H1 (cell line): ENCODE results near the gene ERP29. TPM values are rescaled to one million over a fixed set of nuclear protein-coding genes. Genes with fewer than 3 reads are reported as not detected.

Source experiments
- CTCF ChIA-PET: fragments of 300-600 bp; sonication (Branson Sonifier 250); formaldehyde crosslinking; loops from one replicate; lab custom pipeline; 2021; ENCODE audit not compliant: partially characterized antibody; lab: Charles Lee
- POLR2A ChIA-PET: fragments of 300-600 bp; sonication (Branson Sonifier 250); formaldehyde crosslinking; loops from one replicate; lab custom pipeline; 2021; ENCODE audit warnings: inconsistent platforms; ENCODE audit not compliant: partially characterized antibody; lab: Charles Lee
- DNase-seq, 2 experiments: peaks; one replicate each; pipeline versions ENCODE4 v3.0.0 to v3.0.0-alpha.2; 2010 to 2022; ENCODE audit warnings: low spot score in 2 of 2, low read depth in 1 of 2, mixed read lengths in 1 of 2
- FAIRE-seq: peaks from 2 replicates; lab custom pipeline; 2011; peaks lifted over from hg19 to GRCh38; lab: Jason Lieb, UNC
- H2AFZ ChIP-seq: 2 replicates; pipeline ENCODE4 v1.8.1; 2012; ENCODE audit warnings: low read length, inconsistent platforms
- H2AK5ac ChIP-seq: 2 replicates; pipeline ENCODE4 v1.6.1; 2013; ENCODE audit warnings: low read depth, low read length
- H2BK120ac ChIP-seq: replicated peaks from 2 replicates; pipeline ENCODE3; 2013; ENCODE audit warnings: low read depth, low read length, inconsistent platforms
- H2BK12ac ChIP-seq: 2 replicates; pipeline ENCODE4 v1.6.1; 2013; ENCODE audit warnings: low read depth, low read length
- H2BK15ac ChIP-seq: 2 replicates; pipeline ENCODE4 v1.6.1; 2013; ENCODE audit warnings: low read length
- H2BK20ac ChIP-seq: 2 replicates; pipeline ENCODE4 v1.6.1; 2013; ENCODE audit warnings: low read length
- H2BK5ac ChIP-seq: 2 replicates; pipeline ENCODE4 v1.6.1; 2013; ENCODE audit warnings: low read depth, low read length
- H3K14ac ChIP-seq: 2 replicates; pipeline ENCODE4 v1.6.1; 2013; ENCODE audit warnings: inconsistent platforms; ENCODE audit not compliant: insufficient read length
- H3K18ac ChIP-seq: 2 replicates; pipeline ENCODE4 v1.6.1; 2013; ENCODE audit warnings: low read length; ENCODE audit errors: extremely low read depth
- H3K23ac ChIP-seq: 2 replicates; pipeline ENCODE4 v1.6.1; 2013; ENCODE audit warnings: inconsistent platforms; ENCODE audit not compliant: insufficient read length
- H3K23me2 ChIP-seq: 2 replicates; pipeline ENCODE4 v1.6.1; 2013; ENCODE audit warnings: low read depth, low read length
- H3K27ac ChIP-seq: 2 replicates; pipeline ENCODE4 v1.6.1; 2011; ENCODE audit warnings: low read depth, low read length, inconsistent platforms
- H3K27me3 ChIP-seq, 4 experiments: replicated peaks in 1 of 4; 1 replicate in 1 of 4; 2 replicates in 3 of 4; pipeline versions ENCODE4 v1.6.1 to v1.8.1; 2011 to 2013; ENCODE audit warnings: low read length in 3 of 4, mild to moderate bottlenecking in 3 of 4, inconsistent platforms in 2 of 4, mixed read lengths in 2 of 4, moderate library complexity in 1 of 4; ENCODE audit not compliant: control insufficient read depth in 3 of 4, insufficient read depth in 3 of 4; ENCODE audit errors: extremely low read depth in 1 of 4
- H3K36me3 ChIP-seq, 4 experiments: 2 replicates each; pipeline versions ENCODE4 v1.6.1 to v1.8.1; 2011 to 2013; ENCODE audit warnings: mild to moderate bottlenecking in 4 of 4, low read length in 3 of 4, moderate library complexity in 2 of 4, control low read depth in 1 of 4, inconsistent platforms in 1 of 4; ENCODE audit not compliant: insufficient read depth in 4 of 4, control insufficient read depth in 2 of 4
- H3K4ac ChIP-seq: replicated peaks from 2 replicates; pipeline ENCODE3; 2013; ENCODE audit warnings: low read length, low read depth, mixed read lengths, inconsistent platforms; ENCODE audit not compliant: insufficient read length
- H3K4me1 ChIP-seq, 4 experiments: replicated peaks in 1 of 4; 1 replicate in 1 of 4; 2 replicates in 3 of 4; pipeline versions ENCODE4 v1.6.1 to v1.8.1; 2011 to 2013; ENCODE audit warnings: low read length in 3 of 4, inconsistent platforms in 2 of 4, mixed read lengths in 1 of 4; ENCODE audit not compliant: insufficient read depth in 4 of 4, control insufficient read depth in 3 of 4
- H3K4me2 ChIP-seq, 2 experiments: 2 replicates each; pipeline versions ENCODE4 v1.6.1 to v1.8.1; 2011 to 2013; ENCODE audit warnings: low read depth in 2 of 2, low read length in 2 of 2, control low read depth in 1 of 2, inconsistent platforms in 1 of 2, mild to moderate bottlenecking in 1 of 2; ENCODE audit not compliant: insufficient read depth in 1 of 2
- H3K4me3 ChIP-seq, 4 experiments: fragments of 200-600, 300-600 bp in 1 of 4; sonication (generic), shearing (Covaris generic), sonication (Bioruptor Twin) in 1 of 4; 2 replicates each; pipeline versions ENCODE4 v1.5.1 to v1.8.1; 2011 to 2016; ENCODE audit warnings: low read length in 4 of 4, low read depth in 3 of 4, control low read depth in 2 of 4, inconsistent platforms in 2 of 4, mild to moderate bottlenecking in 2 of 4, mixed read lengths in 1 of 4, moderate library complexity in 1 of 4; ENCODE audit not compliant: insufficient read depth in 2 of 4; ENCODE audit errors: extremely low read depth in 1 of 4
- H3K56ac ChIP-seq: replicated peaks from 2 replicates; pipeline ENCODE3; 2013; ENCODE audit warnings: low read depth, mild to moderate bottlenecking, mixed read lengths, low read length, inconsistent platforms; ENCODE audit not compliant: insufficient read length
- H3K79me1 ChIP-seq: 2 replicates; pipeline ENCODE4 v1.6.1; 2013; ENCODE audit warnings: low read depth, low read length, control low read depth
- H3K79me2 ChIP-seq, 2 experiments: 2 replicates each; pipeline versions ENCODE4 v1.6.1 to v1.8.1; 2012 to 2013; ENCODE audit warnings: low read length in 2 of 2, mild to moderate bottlenecking in 2 of 2, inconsistent platforms in 1 of 2; ENCODE audit not compliant: insufficient read depth in 2 of 2, control insufficient read depth in 1 of 2
- H3K9ac ChIP-seq, 4 experiments: replicated peaks in 1 of 4; 1 replicate in 1 of 4; 2 replicates in 3 of 4; pipeline versions ENCODE4 v1.6.1 to v1.8.1; 2011 to 2013; ENCODE audit warnings: low read depth in 3 of 4, low read length in 3 of 4, control low read depth in 2 of 4, mild to moderate bottlenecking in 2 of 4, moderate library complexity in 2 of 4, inconsistent platforms in 1 of 4; ENCODE audit errors: extremely low read depth in 1 of 4
- H3K9me3 ChIP-seq, 2 experiments: 2 replicates each; pipeline versions ENCODE4 v1.6.1 to v1.8.1; 2012 to 2013; ENCODE audit warnings: mild to moderate bottlenecking in 2 of 2, moderate library complexity in 2 of 2, control low read depth in 1 of 2, inconsistent platforms in 1 of 2, low read depth in 1 of 2, low read length in 1 of 2, mixed read lengths in 1 of 2; ENCODE audit not compliant: insufficient read depth in 2 of 2
- H4K20me1 ChIP-seq, 2 experiments: replicated peaks in 1 of 2; 2 replicates each; pipeline versions ENCODE3 to v1.8.1; 2011 to 2013; ENCODE audit warnings: inconsistent platforms in 2 of 2, low read length in 2 of 2, mild to moderate bottlenecking in 1 of 2; ENCODE audit not compliant: insufficient read depth in 2 of 2, control insufficient read depth in 1 of 2
- H4K5ac ChIP-seq: 2 replicates; pipeline ENCODE4 v1.6.1; 2013; ENCODE audit warnings: low read length, low read depth, mixed read lengths, inconsistent platforms; ENCODE audit not compliant: insufficient read length
- H4K8ac ChIP-seq: 2 replicates; pipeline ENCODE4 v1.8.0; 2013; ENCODE audit warnings: mild to moderate bottlenecking, moderate library complexity, low read length, inconsistent platforms; ENCODE audit not compliant: insufficient read depth; ENCODE audit errors: extremely low read depth
- H4K91ac ChIP-seq: replicated peaks from 2 replicates; pipeline ENCODE3; 2013; ENCODE audit warnings: low read length, mixed read lengths, inconsistent platforms; ENCODE audit not compliant: insufficient read length
- GTF2F1 ChIP-seq: IDR thresholded peaks from 2 replicates; pipeline ENCODE4 v1.6.1; 2012; ENCODE audit warnings: low read depth, low read length, improper control_type of control experiment, borderline replicate concordance
- KDM1A ChIP-seq: fragments of 200-600, 300-600 bp; sonication (generic); IDR thresholded peaks from 2 replicates; pipeline ENCODE4 v1.7.1; 2016; ENCODE audit warnings: mild to moderate bottlenecking, low read length, borderline replicate concordance
- MAX ChIP-seq: IDR thresholded peaks from 2 replicates; pipeline ENCODE4 v1.6.1; 2012; ENCODE audit warnings: inconsistent platforms
- TAF1 ChIP-seq: IDR thresholded peaks from 2 replicates; pipeline ENCODE4 v1.6.1; 2011; ENCODE audit warnings: mild to moderate bottlenecking, low read depth, low read length
- WGBS, 2 experiments: shearing (Covaris generic) in 1 of 2; methylation state at CpG; one replicate each; pipeline versions ENCODE4 v1.1.6 to v1.1.7; 2013 to 2015; ENCODE audit warnings: low lambda C conversion rate in 2 of 2, mixed read lengths in 2 of 2, inconsistent platforms in 1 of 2, low coverage in 1 of 2, missing lambda C conversion rate in 1 of 2; ENCODE audit not compliant: insufficient replicate concordance in 2 of 2, insufficient coverage in 1 of 2, insufficient read length in 1 of 2; ENCODE audit errors: extremely low coverage in 1 of 2, missing lambda C conversion rate in 1 of 2; 5-methylcytosine and 5-hydroxymethylcytosine counted together
- polyA plus RNA-seq, 7 experiments: library from polyadenylated mRNA; depleted of rRNA in 3 of 7; stranded (reverse) in 5 of 7; unstranded in 2 of 7; fragments of >200 nt in 5 of 7; fragments of 200-250 nt in 2 of 7; gene quantifications; 1 replicate in 5 of 7; 2 replicates in 1 of 7; 4 replicates in 1 of 7; pipeline versions ENCODE4 v1.2.1 to v1.2.3, GENCODE V29; 2011 to 2013; ENCODE audit warnings: missing spikeins in 2 of 7, mixed read lengths in 2 of 7
- total RNA-seq: library from RNA; stranded (reverse); fragmentation: NEBNext Ultra II Directional; extraction: Animal tissue kit (Norgen Biotek cat#: 25700); gene quantifications from 2 replicates; pipeline ENCODE4 v1.2.1, GENCODE V29; 2021

ERP29 gene
- total and polyA plus RNA-seq, 2 of the 8 experiments (the other 6 are each of a cell fraction or from before 2014, with no cell fraction given), result 88.7 to 171 TPM

GRCh38 chr12:112000820-112001219 lies 12.4 kb upstream of the ERP29 start:
- no peaks in the 10 kb centered on the region for H3K23me2 ChIP-seq
- no peak overlapping the region for H3K56ac ChIP-seq
- no peaks in the 10 kb centered on the region for H3K79me2 ChIP-seq
- H2BK20ac ChIP-seq, result no peak overlapping the region
- no peak for DNase-seq
- H3K27ac ChIP-seq, result no peak overlapping the region
- H4K20me1 ChIP-seq, result no peaks in the 10 kb centered on the region
- H3K4me2 ChIP-seq, result no peak overlapping the region
- no peaks in the 10 kb centered on the region for H3K36me3 ChIP-seq
- no peak overlapping the region for H2AFZ ChIP-seq
- no peak overlapping the region for H2BK5ac ChIP-seq
- H4K5ac ChIP-seq, result no peak overlapping the region
- no peaks in the 10 kb centered on the region for H3K9me3 ChIP-seq
- H3K27me3 ChIP-seq, result no peaks in the 10 kb centered on the region
- H3K14ac ChIP-seq, result no peak overlapping the region
- WGBS, 2 experiments, result 91% methylated on average over 8 of the region's 8 CpGs; no CpG with 5 or more reads in 1 of the 2 experiments
- ChIA-PET CTCF (interaction anchor here (0.6 to 1.7 kb wide), 5 partner anchors 9 to 188 kb away, joined by 3 to 5 read pairs (median 4); no protein-coding TSS in a partner anchor), POLR2A (interaction anchor here (0.8 to 4.7 kb wide), 5 partner anchors 12 to 27 kb away, joined by 3 to 32 read pairs (median 4); partner anchors contain the start of genes ERP29 and TMEM116)
- H3K4me3 ChIP-seq, result no peak overlapping the region
- no peak overlapping the region for H3K18ac ChIP-seq
- H4K8ac ChIP-seq, result no peak overlapping the region
- no peak overlapping the region for H2AK5ac ChIP-seq
- H3K79me1 ChIP-seq, result no peaks in the 10 kb centered on the region
- H3K4ac ChIP-seq, result no peak overlapping the region
- H2BK120ac ChIP-seq, result no peak overlapping the region
- H3K23ac ChIP-seq, result no peak overlapping the region
- no peak overlapping the region for H2BK15ac ChIP-seq
- no peak overlapping the region for H3K9ac ChIP-seq
- H3K4me1 ChIP-seq, result no peaks in the 10 kb centered on the region
- no peak overlapping the region for H2BK12ac ChIP-seq
- no peak for FAIRE-seq
- no peak overlapping the region for H4K91ac ChIP-seq
- TF ChIP-seq GTF2F1, result no peak
- no peak for TF ChIP-seq KDM1A
- TF ChIP-seq TAF1, result no peak
- no peak for TF ChIP-seq MAX
